Measurements from ENCODE around the gene DPP9. TPM values are rescaled to one million over a fixed set of nuclear protein-coding genes. Genes with fewer than 3 reads are reported as not detected.

DPP9 gene
- total and polyA plus RNA-seq, 2 of the 8 experiments (the other 6 are each of a cell fraction or from before 2014, with no cell fraction given): 11.6 to 40.7 TPM

- TF ChIP-seq TAF1 (IDR thresholded peaks at IDR 0.05; ENCODE audit: low read depth, low read length) (0 out of 2 replicates have a peak, but pooled peaks have one; percentile 34), SAP30 (IDR thresholded peaks at IDR 0.05; ENCODE audit: insufficient read depth, insufficient replicate concordance, low read length) (no peak), KDM5A (IDR thresholded peaks at IDR 0.05; ENCODE audit: low read length) (no peak), CHD2 (IDR thresholded peaks at IDR 0.05; ENCODE audit: low read length) (peak; percentile 75), ASH2L (IDR thresholded peaks at IDR 0.05; ENCODE audit: low read length) (peak; percentile 21)
These were observed 36.0 kb upstream of the DPP9 start (continued) for GRCh38 chr19:4759388-4760284.
